Trophoblast cell (in vitro differentiated cells and primary cell): ENCODE data around the gene HEBP2.

Source experiments
- DNase-seq, 2 donors: peaks; one replicate each; pipeline ENCODE4 v3.0.0-alpha.2; 2016
- H2AFZ ChIP-seq: 2 replicates; pipeline ENCODE4 v1.6.1; 2013; ENCODE audit warnings: low read length, moderate library complexity, mild to moderate bottlenecking; ENCODE audit not compliant: insufficient read depth, poor library complexity
- H2AK5ac ChIP-seq: 2 replicates; pipeline ENCODE4 v1.6.1; 2013; ENCODE audit warnings: mild to moderate bottlenecking, low read length
- H2BK120ac ChIP-seq: 2 replicates; pipeline ENCODE4 v1.6.1; 2013; ENCODE audit warnings: low read length, mild to moderate bottlenecking, moderate library complexity; ENCODE audit not compliant: insufficient read depth, poor library complexity
- H2BK12ac ChIP-seq: 2 replicates; pipeline ENCODE4 v1.6.1; 2013; ENCODE audit warnings: mild to moderate bottlenecking, low read length, moderate library complexity
- H2BK5ac ChIP-seq: 2 replicates; pipeline ENCODE4 v1.6.1; 2013; ENCODE audit warnings: low read length, low read depth, moderate library complexity, mild to moderate bottlenecking; ENCODE audit not compliant: poor library complexity
- H3K14ac ChIP-seq: 2 replicates; pipeline ENCODE4 v1.6.1; 2013; ENCODE audit warnings: mild to moderate bottlenecking, low read length
- H3K18ac ChIP-seq: 2 replicates; pipeline ENCODE4 v1.6.1; 2013; ENCODE audit warnings: mild to moderate bottlenecking, low read length
- H3K23ac ChIP-seq: 2 replicates; pipeline ENCODE4 v1.6.1; 2013; ENCODE audit warnings: low read length
- H3K27ac ChIP-seq: 2 replicates; pipeline ENCODE4 v1.5.1; 2013; ENCODE audit warnings: low read depth, mild to moderate bottlenecking, inconsistent platforms, low read length, moderate library complexity
- H3K27me3 ChIP-seq: 2 replicates; pipeline ENCODE4 v1.6.1; 2013; ENCODE audit warnings: inconsistent platforms, mild to moderate bottlenecking, low read length, moderate library complexity; ENCODE audit not compliant: insufficient read depth
- H3K36me3 ChIP-seq, 2 experiments: 1 replicate in 1 of 2; 2 replicates in 1 of 2; pipeline ENCODE4 v1.6.1; 2013; ENCODE audit warnings: low read length in 2 of 2, mild to moderate bottlenecking in 2 of 2, moderate library complexity in 1 of 2; ENCODE audit not compliant: insufficient read depth in 2 of 2, control insufficient read depth in 1 of 2
- H3K4ac ChIP-seq: 2 replicates; pipeline ENCODE4 v1.6.1; 2013; ENCODE audit warnings: low read depth, mild to moderate bottlenecking, low read length, moderate library complexity
- H3K4me1 ChIP-seq, 2 experiments: 1 replicate in 1 of 2; 2 replicates in 1 of 2; pipeline ENCODE4 v1.6.1; 2013; ENCODE audit warnings: low read length in 2 of 2, mild to moderate bottlenecking in 2 of 2, moderate library complexity in 1 of 2; ENCODE audit not compliant: insufficient read depth in 2 of 2, control insufficient read depth in 1 of 2
- H3K4me2 ChIP-seq: 2 replicates; pipeline ENCODE4 v1.6.1; 2013; ENCODE audit warnings: inconsistent platforms, mild to moderate bottlenecking, low read length, moderate library complexity
- H3K4me3 ChIP-seq: 2 replicates; pipeline ENCODE4 v1.5.1; 2013; ENCODE audit warnings: mild to moderate bottlenecking, low read depth, low read length, inconsistent platforms
- H3K79me1 ChIP-seq: one replicate; pipeline ENCODE4 v1.6.1; 2013; ENCODE audit warnings: low read length
- H3K79me2 ChIP-seq: 2 replicates; pipeline ENCODE4 v1.6.1; 2013; ENCODE audit warnings: low read length, mild to moderate bottlenecking; ENCODE audit not compliant: control insufficient read depth, insufficient read depth, poor library complexity
- H3K9ac ChIP-seq: 2 replicates; pipeline ENCODE4 v1.6.1; 2013; ENCODE audit warnings: mild to moderate bottlenecking, low read length
- H3K9me3 ChIP-seq: 2 replicates; pipeline ENCODE4 v1.6.1; 2013; ENCODE audit warnings: low read depth, mild to moderate bottlenecking, control low read depth, inconsistent platforms, low read length; ENCODE audit not compliant: insufficient read depth
- H4K12ac ChIP-seq: 2 replicates; pipeline ENCODE4 v1.6.1; 2013; ENCODE audit warnings: low read depth, mild to moderate bottlenecking, low read length, moderate library complexity
- H4K8ac ChIP-seq: 2 replicates; pipeline ENCODE4 v1.6.1; 2013; ENCODE audit warnings: low read depth, mild to moderate bottlenecking, low read length, moderate library complexity
- H4K91ac ChIP-seq: one replicate; pipeline ENCODE4 v1.6.1; 2013; ENCODE audit warnings: low read depth, mild to moderate bottlenecking, low read length, moderate library complexity
- WGBS: extraction: QIAGEN DNeasy Blood & Tissue Kit; methylation state at CpG from one replicate; pipeline ENCODE4 v1.1.7; 2013; ENCODE audit warnings: missing lambda C conversion rate; ENCODE audit not compliant: insufficient read length, insufficient coverage; ENCODE audit errors: extremely low coverage; 5-methylcytosine and 5-hydroxymethylcytosine counted together

HEBP2 gene

GRCh38 chr6:138450445-138450844 lies 46.4 kb downstream of the HEBP2 start:
- DNase-seq, result no peak
- H3K14ac ChIP-seq, result no peak overlapping the region
- H3K4me1 ChIP-seq, result no peaks in the 10 kb centered on the region
- no peak overlapping the region for H3K4ac ChIP-seq
- H3K79me1 ChIP-seq, result no peaks in the 10 kb centered on the region
- H2BK12ac ChIP-seq, result no peak overlapping the region
- H3K4me3 ChIP-seq, result no peak overlapping the region
- H3K4me2 ChIP-seq, result no peak overlapping the region
- peaks cover 2 to 6% of the 10 kb centered on the region in 2 experiments for H3K36me3 ChIP-seq
- no peak overlapping the region for H2AFZ ChIP-seq
- H4K91ac ChIP-seq, result no peak overlapping the region
- H3K18ac ChIP-seq, result no peak overlapping the region
- no peak overlapping the region for H2BK5ac ChIP-seq
- no CpG with 5 or more reads among the region's 3 CpGs for WGBS
- H3K9ac ChIP-seq, result no peak overlapping the region
- H3K27ac ChIP-seq, result no peak overlapping the region
- no peak overlapping the region for H4K12ac ChIP-seq
- H3K27me3 ChIP-seq, result no peaks in the 10 kb centered on the region
- H3K23ac ChIP-seq, result no peak overlapping the region
- H4K8ac ChIP-seq, result no peak overlapping the region
- no peak overlapping the region for H2AK5ac ChIP-seq
- no peaks in the 10 kb centered on the region for H3K9me3 ChIP-seq
- no peaks in the 10 kb centered on the region for H3K79me2 ChIP-seq
- H2BK120ac ChIP-seq, result no peak overlapping the region

- no CpG with 5 or more reads among the region's 3 CpGs for WGBS
- no peaks in the 10 kb centered on the region for H3K4me1 ChIP-seq
- H2AK5ac ChIP-seq, result no peak overlapping the region
- H4K12ac ChIP-seq, result no peak overlapping the region
- no peak for DNase-seq
- no peak overlapping the region for H3K4ac ChIP-seq
- no peak overlapping the region for H3K23ac ChIP-seq
- no peaks in the 10 kb centered on the region for H3K9me3 ChIP-seq
- H2AFZ ChIP-seq, result no peak overlapping the region
- H3K36me3 ChIP-seq, result peaks cover 2 to 4% of the 10 kb centered on the region in 2 experiments
- no peak overlapping the region for H4K8ac ChIP-seq
- H2BK12ac ChIP-seq, result no peak overlapping the region
- no peaks in the 10 kb centered on the region for H3K27me3 ChIP-seq
- no peak overlapping the region for H4K91ac ChIP-seq
- no peak overlapping the region for H3K27ac ChIP-seq
- H3K4me3 ChIP-seq, result no peak overlapping the region
- no peaks in the 10 kb centered on the region for H3K79me1 ChIP-seq
- no peak overlapping the region for H3K4me2 ChIP-seq
- H2BK120ac ChIP-seq, result no peak overlapping the region
- no peak overlapping the region for H3K14ac ChIP-seq
- H3K79me2 ChIP-seq, result no peaks in the 10 kb centered on the region
- no peak overlapping the region for H3K18ac ChIP-seq
- H2BK5ac ChIP-seq, result no peak overlapping the region
- H3K9ac ChIP-seq, result no peak overlapping the region
Observed at GRCh38 chr6:138451043-138451442, 47.0 kb downstream of the HEBP2 start.

- no peaks in the 10 kb centered on the region for H3K4me1 ChIP-seq
- H3K9me3 ChIP-seq, result no peaks in the 10 kb centered on the region
- WGBS, result no CpG with 5 or more reads among the region's 9 CpGs
- H2BK120ac ChIP-seq, result no peak overlapping the region
- H3K23ac ChIP-seq, result no peak overlapping the region
- no peak overlapping the region for H2BK12ac ChIP-seq
- no peak overlapping the region for H3K9ac ChIP-seq
- H2BK5ac ChIP-seq, result no peak overlapping the region
- no peak overlapping the region for H4K91ac ChIP-seq
- H3K4me3 ChIP-seq, result no peak overlapping the region
- H2AK5ac ChIP-seq, result no peak overlapping the region
- no peak overlapping the region for H3K27ac ChIP-seq
- no peak overlapping the region for H3K14ac ChIP-seq
- no peak overlapping the region for H3K4me2 ChIP-seq
- no peak overlapping the region for H4K12ac ChIP-seq
- no peaks in the 10 kb centered on the region for H3K79me2 ChIP-seq
- H3K27me3 ChIP-seq, result no peaks in the 10 kb centered on the region
- H3K79me1 ChIP-seq, result no peaks in the 10 kb centered on the region
- DNase-seq, result no peak
- no peak overlapping the region for H2AFZ ChIP-seq
- peaks cover 0 to 2% of the 10 kb centered on the region in 2 experiments for H3K36me3 ChIP-seq
- H4K8ac ChIP-seq, result no peak overlapping the region
- no peak overlapping the region for H3K4ac ChIP-seq
- no peak overlapping the region for H3K18ac ChIP-seq
Observed at GRCh38 chr6:138454981-138455706, 51.1 kb downstream of the HEBP2 start.

GRCh38 chr6:138455746-138456400 lies 51.9 kb downstream of the HEBP2 start:
- H4K91ac ChIP-seq, result no peak overlapping the region
- no CpG with 5 or more reads among the region's 7 CpGs for WGBS

More at GRCh38 chr6:138455746-138456400, 51.9 kb downstream of the HEBP2 start:
- Histone ChIP-seq H3K4me2 (no peak overlapping the region), H3K14ac (no peak overlapping the region), H2BK120ac (no peak overlapping the region), H2AK5ac (no peak overlapping the region), H3K9me3 (no peaks in the 10 kb centered on the region), H3K79me1 (no peaks in the 10 kb centered on the region), H3K9ac (no peak overlapping the region), H3K23ac (no peak overlapping the region), H3K27ac (no peak overlapping the region), H2BK12ac (no peak overlapping the region), H3K27me3 (no peaks in the 10 kb centered on the region), H3K36me3 (peaks cover 0 to 2% of the 10 kb centered on the region in 2 experiments), H2AFZ (no peak overlapping the region), H2BK5ac (no peak overlapping the region), H3K4me3 (no peak overlapping the region), H4K8ac (no peak overlapping the region), H3K4ac (no peak overlapping the region), H3K79me2 (no peaks in the 10 kb centered on the region), H3K18ac (no peak overlapping the region), H3K4me1 (no peaks in the 10 kb centered on the region), H4K12ac (no peak overlapping the region)
- DNase-seq, result no peak
